C4-2B (cell line): Measurements from ENCODE around the gene SCN9A.

Source experiments
- CTCF ChIP-seq: fragments of 450-650 bp; conservative IDR thresholded peaks from 2 replicates; pipeline ENCODE4 v1.5.1; 2017; ENCODE audit warnings: mild to moderate bottlenecking
- ZFX ChIP-seq: fragments of 450-650 bp; IDR thresholded peaks from 2 replicates; pipeline ENCODE4 v1.6.1; 2017

DNA sequence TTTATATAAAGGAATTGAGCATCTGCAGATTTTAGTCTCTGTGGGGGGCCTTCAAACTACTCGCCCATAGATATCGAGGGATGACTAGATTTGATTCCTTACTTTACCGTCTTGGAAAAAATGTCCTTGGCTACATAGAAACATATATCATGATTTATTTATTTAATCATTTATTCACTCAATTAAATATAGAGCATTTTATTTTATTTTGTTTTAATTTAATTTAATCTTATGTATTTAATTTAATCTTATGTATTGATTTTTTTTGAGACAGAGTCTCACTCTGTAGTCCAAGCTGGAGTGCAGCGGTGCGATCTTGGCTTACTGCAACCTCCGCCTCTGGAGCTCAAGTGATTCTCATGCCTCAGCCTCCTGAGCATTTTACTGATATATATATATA is 105.4 kb downstream of the SCN9A start:
- TF ChIP-seq CTCF: no peak
- no peak for TF ChIP-seq ZFX
